Peyer's patch (tissue), 4 donors: Measurements from ENCODE around the gene TAF11L6.
"Not testable (repeated sequence)": the region's sequence is repeated elsewhere in the genome, so short reads cannot be mapped to it uniquely, and the experiment has no call there.

Experiments
- CTCF ChIP-seq, 6 experiments: fragments of 450-650 bp in 4 of 6; fragments of 200-600 bp in 2 of 6; sonication (generic) in 1 of 6; IDR thresholded peaks; one replicate each; pipeline ENCODE4 v1.5.1; 2017 to 2019; ENCODE audit warnings: antibody characterized with exemption in 6 of 6, mild to moderate bottlenecking in 3 of 6, moderate library complexity in 1 of 6
- POLR2A ChIP-seq, 2 donors: fragments of 450-650 bp; IDR thresholded peaks; one replicate each; pipeline ENCODE4 v1.5.1; 2017; ENCODE audit warnings: antibody characterized with exemption in 2 of 2, mild to moderate bottlenecking in 2 of 2, moderate library complexity in 2 of 2

- not testable (repeated sequence) for TF ChIP-seq CTCF, POLR2A (IDR thresholded peaks at IDR 0.05)
Observed at GRCh38 chr5:17486464-17487173, 41.9 kb upstream of the TAF11L6 start.
